HG02678 (cell line): ENCODE data around the gene RHO.
A peak's percentile ranks its signal among the peaks of the same experiment; 100 is the strongest.

Experiments used
- ATAC-seq: cut with Tn5 transposase; IDR thresholded peaks from one replicate; pipeline ENCODE4 v1.9.1; 2021; ENCODE audit warnings: mild to moderate bottlenecking, moderate library complexity; ENCODE audit not compliant: unreplicated experiment

Gene RHO

DNA sequence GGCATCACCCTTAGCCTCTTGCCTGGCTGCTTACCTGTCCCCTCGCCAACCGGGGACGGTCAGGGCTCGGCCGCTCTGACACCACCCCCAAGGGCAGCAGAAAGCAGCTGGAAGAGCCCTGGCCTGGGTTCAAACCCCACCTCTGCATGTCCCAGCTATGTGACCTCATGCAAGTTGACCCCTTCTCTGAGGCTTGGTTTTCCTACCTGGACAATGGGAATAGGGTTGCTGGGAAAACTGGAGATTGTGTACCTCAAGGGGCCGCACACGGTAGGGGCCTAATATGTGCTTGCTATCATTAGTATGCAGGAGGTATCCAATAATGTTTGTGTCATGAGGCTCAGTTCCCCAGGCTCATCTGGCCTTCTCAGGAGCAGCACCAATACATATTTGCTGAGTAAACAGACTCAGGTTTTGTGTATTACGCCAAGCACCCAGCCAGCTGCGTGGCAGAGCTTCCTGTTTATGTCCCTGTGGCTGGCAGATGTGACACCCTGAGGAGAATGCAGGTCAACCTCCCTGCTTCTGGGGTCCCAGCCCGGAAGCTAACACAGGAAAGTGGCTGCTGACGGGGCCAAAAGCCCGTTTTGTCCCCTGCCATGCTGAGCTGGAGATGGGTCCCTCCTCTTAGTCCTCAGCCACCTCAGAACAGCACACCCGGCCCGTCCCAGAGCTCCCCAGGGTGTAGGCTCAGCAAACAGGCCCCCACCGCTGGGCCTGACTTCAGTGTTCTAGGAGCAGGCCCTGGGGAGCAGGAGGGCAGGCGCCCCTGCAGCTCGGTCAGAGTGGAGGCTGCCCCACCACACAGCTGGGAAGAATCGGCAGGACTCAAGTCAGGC, 48.3 kb downstream of the RHO start:
- ATAC-seq = peak; percentile 62

GRCh38 chr3:129577366-129577765, 48.9 kb downstream of the RHO start:
- ATAC-seq = no peak

- peak; percentile 61 for ATAC-seq
These were observed 49.7 kb downstream of the RHO start for GRCh38 chr3:129577925-129578786.

- ATAC-seq = no peak
These were observed 51.6 kb downstream of the RHO start for GRCh38 chr3:129579991-129580390.

GRCh38 chr3:129581623-129582022, 53.2 kb downstream of the RHO start:
- ATAC-seq = no peak

DNA sequence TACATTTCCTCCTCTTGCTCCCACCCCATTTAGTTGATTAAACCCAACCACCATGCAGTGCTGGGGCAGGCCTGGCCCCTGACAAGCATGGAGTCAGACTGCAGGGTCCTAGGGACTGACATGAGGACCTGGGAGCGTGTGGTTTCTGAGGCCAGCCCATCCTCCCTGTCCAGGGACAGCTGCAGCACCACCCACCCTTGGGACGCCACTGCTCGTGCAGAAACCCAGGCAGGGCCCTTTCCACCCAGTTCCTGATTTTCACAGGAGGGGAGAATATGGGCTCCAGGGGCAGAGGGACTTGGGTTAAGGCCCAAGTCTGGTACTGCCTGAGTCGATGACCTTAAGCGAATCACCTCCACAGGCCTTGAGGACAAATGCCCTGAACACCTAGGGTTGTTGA, 54.4 kb downstream of the RHO start:
- no peak for ATAC-seq

DNA sequence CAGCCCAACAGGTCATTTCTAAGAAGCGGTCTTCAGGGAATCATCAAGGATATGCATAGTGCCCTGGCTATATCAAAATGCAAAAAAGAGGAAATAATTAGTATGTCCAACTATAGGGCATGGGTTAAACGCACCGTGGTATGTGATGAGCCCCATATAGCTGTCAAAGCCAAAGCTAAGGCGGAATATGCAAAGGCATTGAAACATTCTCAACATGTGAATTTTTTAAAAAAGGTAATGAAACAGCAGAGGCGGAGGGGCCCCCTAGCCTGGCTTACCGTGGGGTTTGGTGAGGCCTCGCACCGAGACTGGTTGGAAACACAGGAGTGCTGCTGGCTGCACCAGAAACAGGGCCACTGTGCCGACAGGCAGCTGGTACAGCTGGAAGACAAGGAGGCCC, 54.9 kb downstream of the RHO start:
- ATAC-seq = no peak

- ATAC-seq = no peak
These were observed 56.2 kb downstream of the RHO start for GRCh38 chr3:129584631-129585030.
